ENCODE data around the gene GKN2. TPM values are rescaled to one million over a fixed set of nuclear protein-coding genes. Genes with fewer than 3 reads are reported as not detected.
"Not testable (repeated sequence)": the region's sequence is repeated elsewhere in the genome, so short reads cannot be mapped to it uniquely, and the experiment has no call there.

The GKN2 gene
- total RNA-seq, 1 experiment from 2014 or later: 0.24 TPM

DNA sequence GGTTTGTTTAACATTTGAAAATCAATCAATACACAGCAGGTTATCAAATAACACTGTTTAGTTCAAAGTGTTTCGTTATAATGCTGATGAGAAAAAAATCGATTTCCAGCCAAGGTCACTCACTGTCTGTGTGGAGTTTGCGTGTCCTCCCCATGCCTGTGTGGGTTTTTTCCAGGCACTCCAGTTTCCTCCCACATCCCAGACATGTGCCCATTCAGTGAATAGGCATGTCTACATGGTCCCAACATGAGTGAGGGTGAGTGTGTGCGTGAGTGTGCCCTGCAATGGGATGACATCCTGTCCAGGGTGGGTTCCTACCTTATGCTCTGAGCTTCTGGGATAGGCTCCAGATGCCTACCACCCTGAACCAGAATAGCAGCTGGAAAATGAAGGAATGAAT lies 8.7 kb upstream of the GKN2 start:
- no peak for DNase-seq (ENCODE audit: low spot score)

DNA sequence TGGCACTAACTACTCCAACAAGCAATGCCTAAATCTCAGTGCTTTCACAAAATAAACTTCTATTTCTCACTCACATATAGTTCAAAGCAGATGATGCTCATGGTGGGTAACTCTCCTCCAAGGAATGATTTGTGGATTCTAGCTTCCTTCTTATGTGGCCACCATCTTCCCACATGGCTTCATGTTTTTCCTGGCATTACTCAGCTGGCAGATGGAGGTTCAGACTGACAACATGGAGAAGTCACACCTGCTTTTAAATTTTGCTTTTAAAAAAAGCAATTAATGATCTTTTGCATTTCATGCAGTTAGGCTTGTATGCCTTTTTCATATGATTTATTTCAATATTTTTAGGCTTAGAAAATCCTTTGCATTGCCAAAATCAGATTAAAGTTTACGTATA lies 6.3 kb upstream of the GKN2 start:
- no peak for DNase-seq (ENCODE audit: low spot score)

DNA sequence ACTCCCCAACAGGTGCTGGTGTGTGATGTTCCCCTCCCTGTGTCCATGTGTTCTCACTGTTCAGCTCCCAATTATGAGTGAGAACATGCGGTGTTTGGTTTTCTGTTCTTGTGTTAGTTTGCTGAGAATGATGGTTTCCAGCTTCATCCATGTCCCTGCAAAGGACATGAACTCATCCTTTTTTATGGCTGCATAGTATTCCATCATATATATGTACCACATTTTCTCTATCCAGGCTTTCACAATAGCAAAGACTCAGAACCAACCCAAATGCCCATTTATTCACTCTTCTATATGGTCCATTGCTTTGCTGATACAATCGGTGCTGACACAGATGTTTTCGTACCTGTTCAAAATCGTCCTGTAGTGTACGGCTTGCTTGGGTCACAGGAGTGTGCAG lies 2.7 kb upstream of the GKN2 start:
- not testable (repeated sequence) for DNase-seq (ENCODE audit: low spot score)

DNA sequence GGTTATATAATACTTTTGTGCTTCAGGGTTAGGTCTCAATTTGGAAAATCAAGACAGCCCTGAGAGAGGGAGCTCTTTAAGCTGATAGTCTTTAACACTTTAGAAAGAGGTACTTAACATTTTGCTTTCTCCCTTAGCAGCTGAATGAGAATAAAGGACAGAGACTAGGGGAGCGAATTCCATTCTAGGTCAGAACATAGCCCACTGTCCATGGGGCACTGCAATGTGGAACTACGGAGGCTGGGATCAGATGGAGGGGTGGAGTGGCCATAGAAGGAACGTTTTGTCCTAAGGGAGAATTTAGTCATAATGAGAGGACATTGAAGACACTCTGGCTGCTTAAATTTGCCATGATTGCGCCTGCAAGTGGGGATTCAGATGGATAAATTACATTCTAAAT lies 794 bp downstream of the GKN2 start:
- DNase-seq (ENCODE audit: low spot score): no peak

DNA sequence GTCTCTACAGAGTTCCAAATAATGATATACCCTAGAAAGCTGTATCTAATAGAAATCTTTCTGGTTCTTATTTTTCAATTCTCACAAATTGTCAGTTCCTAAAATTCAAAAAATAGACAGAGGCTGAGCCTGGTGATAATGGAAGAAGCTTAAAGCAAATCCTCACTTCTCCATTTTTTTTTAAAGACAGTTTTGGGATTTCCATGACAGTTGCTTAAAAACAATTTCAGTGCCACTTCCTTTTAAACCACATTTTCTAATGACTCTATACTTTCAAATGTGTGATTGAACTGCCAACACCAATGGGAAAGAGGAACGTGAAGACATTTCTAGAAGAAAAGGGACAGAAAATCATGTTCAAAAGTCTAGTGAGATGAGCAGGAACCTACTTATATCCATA lies 4.0 kb downstream of the GKN2 start:
- DNase-seq (ENCODE audit: low spot score): no peak

DNA sequence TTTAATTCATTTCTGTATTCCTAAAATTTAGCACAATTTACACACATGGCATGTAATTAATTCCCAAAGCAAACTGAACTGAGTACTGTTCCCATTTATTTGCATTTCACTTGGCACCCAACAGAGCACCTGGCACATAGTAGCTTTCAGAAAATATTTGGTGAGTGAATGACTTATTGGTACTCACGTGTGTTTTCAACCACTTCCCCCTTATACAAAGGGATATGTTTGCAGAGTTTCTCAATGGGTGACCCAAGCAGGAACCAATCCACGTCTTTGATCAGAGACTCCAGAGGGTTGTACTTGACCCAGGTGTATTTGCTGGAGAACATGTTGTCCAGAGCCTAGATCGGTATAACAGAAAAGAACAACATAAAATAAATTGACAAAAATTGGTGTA lies 6.6 kb downstream of the GKN2 start:
- DNase-seq (ENCODE audit: low spot score): no peak

DNA sequence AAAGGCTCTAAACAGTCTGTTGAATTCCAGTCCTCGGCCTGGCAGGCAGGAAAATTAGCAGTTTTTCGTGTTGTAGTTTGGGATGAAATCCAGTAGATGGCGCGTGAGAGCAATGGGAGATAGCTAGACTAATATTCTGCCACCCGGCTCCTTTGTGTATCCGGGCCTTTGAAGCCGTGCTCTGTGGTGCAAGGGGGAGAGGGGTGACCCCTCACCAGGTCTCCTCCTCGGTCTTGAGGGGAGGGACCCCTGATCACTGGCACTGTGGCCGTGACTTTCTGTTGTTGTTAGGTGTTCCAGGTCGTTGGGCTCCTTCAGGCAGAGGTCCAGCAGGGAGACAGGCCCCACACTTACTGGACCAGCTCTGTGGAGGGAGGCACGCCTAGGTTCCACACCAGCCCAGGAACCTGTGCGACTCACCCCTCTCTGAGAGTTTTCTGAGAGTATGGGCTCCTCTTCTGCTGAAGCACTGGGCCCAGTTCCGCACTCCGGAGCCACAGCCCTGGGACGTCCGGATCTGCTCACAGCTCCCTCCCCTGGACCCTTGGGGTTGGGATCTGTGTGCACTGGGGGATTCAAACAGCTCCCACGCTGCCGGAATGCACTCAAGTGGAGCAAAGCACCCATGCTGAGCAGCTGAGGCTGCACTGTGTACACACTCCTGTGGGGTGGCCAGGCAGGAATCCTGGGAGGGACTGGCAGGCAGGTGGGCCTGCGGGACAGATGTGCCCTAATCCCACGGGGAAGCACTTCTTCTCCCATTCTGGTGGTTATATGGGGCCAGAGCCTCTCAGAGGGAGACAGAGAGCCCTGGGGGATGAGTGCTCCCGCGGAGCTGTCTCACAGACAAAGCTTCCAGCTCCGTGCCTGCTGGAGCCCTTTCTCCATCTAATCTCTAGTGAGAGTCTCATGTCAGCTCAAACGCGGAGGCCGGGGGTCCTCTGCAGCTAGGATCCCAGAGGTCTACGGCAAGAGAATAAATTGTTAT lies 8.8 kb downstream of the GKN2 start:
- peak; percentile 74 for DNase-seq (ENCODE audit: low spot score)

DNA sequence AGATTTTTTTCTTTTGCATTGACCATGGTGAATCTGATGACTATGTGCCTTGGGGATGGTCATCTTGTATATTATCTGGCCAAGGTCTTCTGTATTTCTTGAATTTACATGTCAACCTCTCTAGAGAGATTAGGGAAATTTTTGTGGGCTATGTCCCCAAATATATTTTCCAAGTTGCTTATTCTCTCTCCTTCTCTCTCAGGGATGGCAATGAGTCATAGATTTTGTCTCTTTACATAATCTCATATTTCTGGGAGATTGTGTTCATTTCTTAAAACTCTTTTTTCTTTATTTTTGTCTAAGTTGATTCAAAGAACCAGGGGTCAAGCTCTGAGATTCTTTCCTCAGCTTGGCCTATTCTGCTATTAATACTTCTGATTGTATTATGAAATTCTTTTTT lies 9.9 kb downstream of the GKN2 start:
- no peak for DNase-seq (ENCODE audit: low spot score)

DNA sequence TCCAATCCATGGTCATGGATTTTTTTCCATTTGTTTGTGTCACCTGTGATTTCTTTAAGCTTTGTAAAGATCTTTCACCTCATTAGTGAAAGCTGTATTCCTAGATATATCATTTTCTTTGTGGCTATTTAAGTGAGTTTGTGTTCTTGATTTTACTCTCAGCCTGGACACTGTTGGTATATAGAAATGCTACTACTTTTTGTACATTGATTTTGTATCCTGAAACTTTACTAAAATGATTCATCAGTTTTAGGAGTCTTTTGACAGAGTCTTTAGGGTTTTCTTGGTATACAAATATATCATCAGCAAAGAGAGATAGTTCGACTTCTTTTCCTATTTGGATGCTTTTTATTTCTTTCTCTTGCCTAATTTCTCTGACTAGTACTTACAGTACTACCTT lies 12.3 kb downstream of the GKN2 start:
- no peak for DNase-seq (ENCODE audit: low spot score)

DNA sequence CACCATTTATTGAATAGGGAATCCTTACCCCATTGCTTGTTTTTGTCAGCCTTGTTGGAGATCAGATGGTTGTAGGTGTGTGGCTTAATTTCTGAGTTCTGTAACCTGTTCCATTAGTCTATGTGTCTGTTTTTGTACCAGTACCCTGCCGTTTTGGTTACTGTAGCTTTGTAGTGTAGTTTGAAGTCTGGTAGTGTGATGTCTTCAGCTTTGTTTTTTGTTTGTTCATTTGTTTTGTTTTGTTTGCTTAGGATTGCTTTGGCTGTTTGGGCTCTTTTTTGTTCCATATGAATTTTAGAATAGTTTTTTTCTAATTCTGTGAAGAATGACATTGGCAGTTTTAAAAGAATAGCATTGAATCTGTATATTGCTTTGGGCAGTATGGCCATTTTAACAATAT lies 12.7 kb downstream of the GKN2 start:
- DNase-seq (ENCODE audit: low spot score): no peak

DNA sequence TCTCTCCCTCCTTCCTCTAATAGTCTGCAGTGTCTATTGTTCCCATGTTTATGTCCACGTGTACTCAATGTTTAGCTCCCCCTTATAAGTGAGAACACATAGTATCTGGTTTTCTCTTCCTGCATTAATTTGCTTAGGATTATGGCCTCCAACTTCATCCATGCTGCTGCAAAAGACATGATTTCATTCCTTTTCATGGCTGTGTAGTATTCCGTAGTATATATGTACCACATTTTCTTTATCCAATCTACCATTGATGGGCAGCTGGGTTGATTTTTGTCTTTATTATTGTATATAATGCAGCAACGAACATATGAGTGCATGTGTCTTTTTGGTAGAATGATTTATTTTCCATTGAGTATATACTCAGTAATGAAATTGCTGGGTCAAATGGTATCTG lies 13.8 kb downstream of the GKN2 start:
- DNase-seq (ENCODE audit: low spot score): no peak

DNA sequence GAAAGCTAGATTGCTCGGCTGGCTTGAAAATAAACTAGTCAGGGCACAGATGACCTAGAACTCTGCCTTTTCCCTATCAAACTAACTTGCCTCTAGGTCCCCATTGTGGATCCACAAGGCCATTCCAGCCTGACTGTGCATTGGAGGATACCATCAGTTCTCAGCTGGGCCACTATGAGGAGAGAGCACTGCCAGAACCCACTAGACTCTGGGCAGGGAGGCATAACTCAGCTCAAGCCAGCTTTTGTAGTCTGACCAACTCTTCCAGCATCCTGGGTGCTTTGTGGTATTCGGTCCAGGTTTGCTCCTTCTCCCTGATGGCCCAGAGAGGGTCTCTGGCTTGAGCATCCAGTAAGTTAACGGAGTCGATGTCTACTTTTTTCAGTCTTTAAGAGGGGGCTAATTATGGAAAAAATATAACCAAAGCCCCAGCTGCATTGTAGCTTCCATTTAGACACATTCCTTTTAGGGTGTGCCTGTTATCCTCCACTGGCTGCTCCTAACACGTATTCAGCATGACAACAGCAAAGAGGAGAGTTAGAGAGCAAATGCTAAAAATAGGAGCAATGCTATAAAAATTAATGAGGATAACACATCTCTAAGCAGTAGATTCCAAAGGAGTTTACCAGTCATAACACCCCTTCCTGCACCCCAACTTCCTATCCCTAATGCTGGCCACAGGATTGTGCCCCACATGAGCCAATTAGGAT lies 15.2 kb downstream of the GKN2 start:
- peak; percentile 18 for DNase-seq (ENCODE audit: low spot score)

DNA sequence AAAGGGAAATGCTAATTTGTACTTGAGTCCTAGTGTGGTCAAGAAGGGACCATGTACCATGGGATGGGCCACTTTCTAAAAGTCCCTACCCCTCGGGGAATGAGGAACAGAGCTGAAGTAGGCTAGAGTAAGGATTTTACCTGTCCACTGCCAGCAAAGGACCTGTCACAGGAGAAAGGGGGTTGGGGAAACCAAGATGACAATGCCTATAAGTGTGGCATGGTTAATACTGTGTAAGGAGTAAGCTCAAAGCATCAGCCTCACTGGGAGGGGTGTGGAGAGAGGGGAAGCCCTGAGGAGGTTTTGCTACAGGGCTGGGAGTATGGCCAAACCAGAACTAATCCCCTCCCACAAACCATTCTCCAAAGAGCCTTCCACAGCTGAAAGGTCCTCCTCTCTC lies 15.8 kb downstream of the GKN2 start:
- peak; percentile 49 for DNase-seq (ENCODE audit: low spot score)

DNA sequence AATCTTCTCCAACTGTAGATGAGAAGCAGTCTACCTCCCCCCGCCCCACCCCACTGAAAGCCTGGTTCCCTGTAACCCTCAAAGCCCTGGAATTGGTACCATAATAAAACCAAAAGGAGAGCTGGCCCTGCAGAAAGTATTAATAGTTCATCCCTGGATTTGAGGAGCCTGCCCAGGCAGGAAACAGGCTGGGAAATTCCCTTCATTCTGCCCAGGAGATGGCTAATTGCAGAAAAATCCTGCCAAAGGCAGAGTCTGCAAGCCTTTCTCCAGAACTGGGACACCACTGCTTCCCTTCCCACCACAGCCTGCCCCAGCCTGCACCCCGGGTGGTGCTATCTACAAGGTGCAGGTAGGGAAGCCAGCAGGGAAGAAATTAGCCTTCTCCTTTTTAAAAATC lies 16.3 kb downstream of the GKN2 start:
- DNase-seq (ENCODE audit: low spot score): peak; percentile 76

DNA sequence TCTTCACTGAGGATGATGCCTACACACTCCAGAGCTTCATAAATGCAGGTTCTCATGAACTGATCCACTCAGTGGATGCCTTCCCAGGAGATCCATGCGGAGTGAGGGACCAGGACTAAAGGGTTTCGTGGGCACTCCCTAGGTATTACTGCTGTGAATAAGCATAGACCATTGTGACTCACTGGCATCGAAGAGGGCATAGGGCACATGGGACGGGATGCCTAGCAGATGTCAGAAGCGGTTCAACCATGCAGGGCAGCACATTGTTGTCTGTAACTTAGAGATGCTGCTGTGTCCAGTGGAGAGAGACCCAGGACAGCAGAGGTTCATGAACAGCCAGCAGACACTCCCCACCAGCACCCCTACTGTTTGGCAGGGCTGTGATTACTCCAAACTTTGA lies 17.2 kb downstream of the GKN2 start:
- DNase-seq (ENCODE audit: low spot score): no peak

DNA sequence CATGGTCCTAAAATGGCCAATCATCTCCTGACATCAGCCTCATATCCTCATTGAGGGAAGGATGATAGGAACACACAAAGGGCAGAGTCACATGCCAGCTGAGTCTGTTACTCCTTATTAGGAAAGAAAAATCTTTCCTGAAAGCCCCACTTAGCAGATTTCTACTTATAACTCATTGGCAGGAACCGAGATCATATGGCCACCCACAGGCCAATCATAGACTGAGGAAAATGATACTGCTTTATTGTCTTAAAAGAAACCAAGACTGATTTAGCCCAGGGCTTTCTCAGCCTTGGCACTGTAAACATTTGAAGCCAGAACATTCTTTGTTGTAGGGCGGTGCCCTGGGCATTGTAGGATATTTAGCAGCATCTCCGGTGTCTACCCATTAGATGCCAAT lies 18.7 kb downstream of the GKN2 start:
- DNase-seq (ENCODE audit: low spot score): no peak

DNA sequence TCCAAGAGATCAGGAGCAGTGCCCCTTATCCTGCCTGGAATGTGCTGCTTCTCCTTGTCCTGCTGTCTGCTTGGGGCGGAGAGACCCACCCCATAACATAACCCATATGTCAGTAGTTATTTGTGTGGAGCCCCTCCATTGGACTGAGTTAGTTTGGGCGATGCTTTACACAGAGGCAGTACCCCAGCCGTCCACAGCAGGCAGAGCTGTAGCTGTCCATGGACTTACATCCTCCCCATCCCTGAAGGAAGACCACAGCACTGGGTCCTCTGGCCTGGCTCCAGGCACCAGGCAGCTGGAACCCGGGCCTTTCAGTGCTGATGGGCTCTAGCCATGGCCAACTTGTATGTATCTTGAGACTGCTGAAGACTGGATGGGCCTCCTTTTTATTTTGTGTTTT lies 20.3 kb downstream of the GKN2 start:
- DNase-seq (ENCODE audit: low spot score): no peak

DNA sequence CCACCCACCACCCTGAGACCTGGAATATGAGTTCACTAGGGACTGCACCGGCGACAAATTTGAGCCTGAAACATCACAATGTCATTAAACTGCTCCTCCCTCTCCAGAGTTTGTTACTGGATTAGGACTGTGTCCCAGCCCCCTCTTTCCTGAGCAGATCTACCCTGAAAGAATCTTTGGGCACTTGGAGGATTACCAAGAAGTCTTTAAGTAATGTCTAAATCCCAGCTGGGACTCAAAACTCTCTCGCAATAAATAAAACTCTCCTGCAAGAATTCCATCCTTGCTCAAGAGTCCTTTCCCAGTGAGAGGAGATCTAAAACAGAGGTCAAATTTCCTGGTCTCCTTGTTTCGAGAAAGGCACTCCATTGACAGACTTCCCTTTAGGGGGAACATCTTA lies 20.9 kb downstream of the GKN2 start:
- no peak for DNase-seq (ENCODE audit: low spot score)

DNA sequence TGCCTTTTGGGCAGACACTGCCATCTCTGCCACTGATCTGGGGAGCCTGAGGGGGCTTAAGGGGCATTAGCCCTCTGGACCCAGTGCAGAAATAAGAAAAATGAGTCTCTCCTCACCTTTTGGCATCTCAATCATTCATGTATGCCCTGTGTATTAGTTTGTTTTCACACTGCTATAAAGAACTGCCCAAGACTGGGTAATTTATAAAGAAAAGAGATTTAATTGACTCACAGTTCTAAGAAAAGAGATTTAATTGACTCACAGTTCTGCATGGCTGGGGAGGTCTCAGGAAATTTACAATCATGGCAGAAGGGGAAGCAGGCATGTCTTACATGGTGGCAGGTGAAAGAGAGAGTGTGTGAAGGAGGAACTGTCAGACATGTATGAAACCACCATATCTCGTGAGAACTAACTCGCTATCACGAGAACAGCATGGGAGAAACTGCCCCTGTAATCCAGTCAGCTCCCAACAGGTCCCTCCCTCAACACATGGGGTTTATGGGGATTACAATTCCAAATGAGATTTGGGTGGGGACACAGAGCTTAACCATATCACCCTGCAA lies 21.5 kb downstream of the GKN2 start:
- DNase-seq (ENCODE audit: low spot score): no peak

DNA sequence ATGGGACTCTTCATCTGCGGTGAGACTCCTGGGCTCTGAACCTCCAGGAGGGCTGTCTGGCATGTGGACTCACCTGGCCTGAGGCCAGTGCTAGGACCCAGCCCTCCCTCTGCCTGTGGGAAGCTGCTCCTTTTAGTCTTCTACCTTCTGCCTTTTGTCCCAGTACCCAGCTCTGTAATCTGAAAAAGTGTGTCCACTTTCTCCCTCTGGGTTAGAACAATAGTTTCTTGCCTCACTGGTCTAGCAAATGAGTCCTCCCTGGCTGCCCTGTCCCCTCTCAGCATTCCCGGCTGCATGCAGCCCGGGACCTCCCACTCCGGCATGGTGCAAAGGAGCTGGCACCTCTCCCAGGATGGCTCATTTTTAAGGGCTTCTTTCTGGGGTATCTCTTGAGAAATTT lies 25.9 kb downstream of the GKN2 start:
- peak; percentile 49 for DNase-seq (ENCODE audit: low spot score)

DNA sequence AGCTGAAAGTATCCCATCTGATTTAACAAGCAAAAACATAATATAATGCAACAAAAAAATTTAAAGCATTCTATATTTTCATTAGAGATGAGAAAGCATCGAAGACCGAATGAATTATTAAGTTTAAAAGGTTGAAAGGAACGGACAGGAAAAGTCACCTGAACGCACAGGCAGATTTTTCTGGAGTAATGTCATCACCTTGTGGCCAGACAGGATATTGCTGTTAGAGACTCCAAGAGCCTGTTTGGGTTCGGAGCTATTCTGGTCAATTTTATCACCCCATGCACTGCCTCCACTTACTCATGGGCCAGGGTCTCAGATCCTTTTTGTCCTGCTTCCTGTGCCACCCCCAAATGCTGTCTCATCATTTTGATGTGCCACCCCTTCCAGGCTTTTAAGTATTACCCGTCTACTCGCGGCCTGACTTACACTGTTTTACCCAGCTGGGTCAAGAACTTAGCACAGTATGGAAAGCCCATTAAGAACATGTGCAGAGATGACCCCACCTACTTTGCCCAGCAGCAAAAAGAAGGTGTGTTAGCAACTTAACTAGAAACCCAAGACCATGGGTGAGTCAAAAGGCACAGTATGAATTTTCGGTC lies 27.3 kb downstream of the GKN2 start:
- peak; percentile 65 for DNase-seq (ENCODE audit: low spot score)

DNA sequence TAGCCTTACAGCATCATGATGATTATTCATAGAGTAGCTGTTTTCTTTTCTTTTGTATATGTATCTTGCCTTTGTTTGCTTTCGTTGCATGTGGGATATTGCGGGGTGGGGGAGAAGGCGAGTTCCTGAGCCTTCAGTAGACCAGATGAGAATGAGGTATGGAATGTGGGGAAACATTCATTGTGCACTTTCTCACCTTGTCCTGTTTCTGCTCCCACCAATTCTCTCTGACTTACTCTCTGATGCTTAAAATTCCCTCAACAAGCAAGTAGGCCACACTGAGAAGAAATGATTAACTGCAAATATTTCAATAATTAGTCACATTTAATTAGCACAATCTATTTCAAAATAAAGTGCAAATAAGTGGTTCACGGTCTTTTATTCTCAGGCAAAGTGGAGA lies 31.0 kb downstream of the GKN2 start:
- peak; percentile 45 for DNase-seq (ENCODE audit: low spot score)
